Left hindlimb (tissue), 1 donor: ENCODE data around the gene EYA3.

Source experiments
- DNase-seq: peaks from one replicate; pipeline ENCODE4 v3.0.0-alpha.2; 2018

Gene EYA3

GRCh38 chr1:27935721-27936120 lies 152.7 kb downstream of the EYA3 start:
- no peak for DNase-seq

DNA sequence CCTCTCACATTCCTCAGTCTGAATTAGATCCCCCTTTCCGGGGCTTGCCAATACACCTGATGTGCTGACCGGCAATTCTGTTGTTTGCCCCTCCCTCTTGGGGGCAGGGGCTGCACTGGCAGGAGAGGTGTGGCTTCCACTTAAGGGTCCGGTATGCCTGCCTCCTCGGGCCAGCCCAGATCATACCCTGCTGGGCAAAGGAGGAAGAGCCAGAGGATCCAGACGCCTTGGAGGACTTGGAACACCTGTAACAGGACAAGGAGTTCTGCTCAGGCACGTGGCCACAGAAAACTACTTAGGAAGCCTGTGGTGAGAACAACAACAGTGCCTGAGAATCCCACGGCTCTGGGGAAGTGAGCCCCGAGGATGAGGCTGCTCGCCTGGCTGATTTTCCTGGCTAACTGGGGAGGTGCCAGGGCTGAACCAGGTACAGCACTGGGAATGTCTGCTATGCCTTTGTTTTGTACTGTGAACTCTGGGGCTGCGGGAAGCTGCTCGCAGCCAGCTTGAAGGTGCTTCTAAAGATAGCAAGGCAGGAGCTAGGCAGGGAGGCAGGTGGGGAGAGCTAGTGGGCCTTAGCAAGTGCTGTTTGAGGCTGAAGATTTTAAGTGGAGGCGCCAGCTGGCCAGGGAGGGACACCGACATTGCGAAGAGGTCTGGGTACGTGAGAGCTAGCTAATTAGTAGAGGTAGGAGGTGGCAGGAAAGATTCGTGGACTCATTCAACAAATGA lies 153.4 kb downstream of the EYA3 start, which contains the start of gene SMPDL3B:
TSS of gene SMPDL3B (plus strand) at position 183 of the 732 bp plus-strand sequence. CDS start at position 367, 184 bp downstream.
- no peak for DNase-seq

- DNase-seq, result no peak
Measured at GRCh38 chr1:27931759-27932158, 156.7 kb downstream of the EYA3 start.

DNA sequence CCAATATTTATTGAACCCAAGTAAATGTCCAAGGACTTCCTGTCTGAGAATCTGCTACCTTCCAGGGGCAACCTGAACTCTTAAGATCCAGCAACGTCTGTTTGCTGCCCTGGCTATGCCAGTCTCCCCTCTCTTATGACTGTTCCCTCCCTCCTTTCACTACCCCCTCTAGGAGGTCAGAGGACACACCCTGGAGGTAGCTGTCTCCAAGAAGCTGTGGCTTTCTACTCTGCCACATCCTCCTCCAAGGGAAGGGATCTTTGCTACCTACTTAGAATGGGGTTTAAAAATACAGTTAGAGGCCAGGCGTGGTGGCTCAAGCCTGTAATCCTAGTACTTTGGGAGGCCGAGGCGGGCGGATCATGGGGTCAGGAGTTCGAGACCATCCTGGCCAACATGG lies 157.2 kb downstream of the EYA3 start:
- no peak for DNase-seq

DNA sequence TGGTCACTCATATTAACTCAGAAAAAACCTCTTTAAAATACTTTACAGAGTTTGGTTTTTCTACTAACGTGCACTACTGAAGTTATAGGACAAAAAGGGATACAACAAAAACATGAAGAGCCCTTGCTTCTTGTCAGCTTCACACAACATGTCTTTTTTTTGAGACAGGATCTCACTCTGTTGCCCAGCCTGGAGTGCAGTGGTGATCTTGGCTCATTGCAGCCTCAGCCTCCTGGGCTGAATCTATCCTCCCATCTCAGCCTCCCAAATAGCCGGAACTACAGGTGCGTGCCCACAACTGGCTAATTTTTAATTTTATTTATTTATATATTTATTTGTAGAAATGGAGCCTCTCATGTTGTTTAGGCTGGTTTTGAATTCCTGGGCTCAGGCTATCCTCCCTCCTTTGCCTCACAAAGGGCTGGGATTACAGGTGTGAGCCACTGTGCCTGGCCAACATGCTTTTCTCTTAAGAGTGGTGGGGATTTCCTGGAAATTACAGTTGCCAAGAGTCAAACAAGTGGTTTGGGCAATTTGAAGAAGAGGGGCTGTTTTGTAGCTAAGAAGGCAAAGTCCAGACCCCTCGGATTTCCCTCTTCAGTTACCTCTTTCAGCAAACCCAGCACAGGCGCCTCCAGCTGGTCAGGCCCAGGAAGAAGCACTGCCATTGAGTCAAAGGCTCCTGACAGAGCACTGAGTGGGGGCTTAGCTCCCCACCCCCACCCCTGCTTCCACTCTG lies 160.0 kb downstream of the EYA3 start:
- DNase-seq, result no peak

DNA sequence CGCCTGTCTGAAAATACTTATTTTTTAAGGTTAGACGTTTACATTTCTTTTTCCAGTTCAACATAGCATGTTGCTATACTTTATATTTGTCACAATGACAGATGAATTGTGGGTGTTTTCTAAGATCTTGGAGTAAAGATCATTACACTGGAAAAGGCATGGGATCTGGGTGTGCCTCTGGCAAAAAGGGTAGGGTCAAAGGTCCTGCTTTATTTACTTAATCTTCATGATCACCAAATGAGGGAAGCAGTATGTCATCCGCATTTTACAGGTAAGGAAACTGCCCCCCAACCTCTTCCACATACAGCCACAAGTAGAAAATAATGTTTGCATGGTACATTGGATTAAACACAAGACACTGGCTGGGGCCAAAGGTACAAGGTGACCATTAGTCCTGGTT lies 166.1 kb downstream of the EYA3 start:
- DNase-seq, result no peak
